Neural progenitor cell (in vitro differentiated cells): ENCODE measurements around the gene PTGDS. TPM values are rescaled to one million over a fixed set of nuclear protein-coding genes. Genes with fewer than 3 reads are reported as not detected.

ENCODE experiments used
- DNase-seq: peaks from one replicate; pipeline ENCODE4 v3.0.0-alpha.2; 2016; ENCODE audit warnings: low spot score
- H2AFZ ChIP-seq: fragments of 200-600 bp; sonication (generic); replicated peaks from 2 replicates; pipeline ENCODE4 v1.6.1; 2016; ENCODE audit warnings: antibody characterized with exemption
- H3F3A ChIP-seq: fragments of 200-600 bp; sonication (generic); 2 replicates; pipeline ENCODE4 v1.6.1; 2016; ENCODE audit warnings: antibody characterized with exemption, low read depth
- H3K27ac ChIP-seq: fragments of 200-600 bp; sonication (generic); 2 replicates; pipeline ENCODE4 v1.5.1; 2016; ENCODE audit warnings: mild to moderate bottlenecking
- H3K27me3 ChIP-seq: fragments of 200-600 bp; sonication (generic); 2 replicates; pipeline ENCODE4 v1.6.1; 2016; ENCODE audit warnings: mild to moderate bottlenecking, moderate library complexity
- H3K36me3 ChIP-seq: fragments of 200-600 bp; sonication (generic); 2 replicates; pipeline ENCODE4 v1.5.1; 2016
- H3K4me1 ChIP-seq: fragments of 200-600 bp; sonication (generic); 2 replicates; pipeline ENCODE4 v1.6.1; 2016; ENCODE audit warnings: mixed run types
- H3K4me2 ChIP-seq: fragments of 200-600 bp; sonication (generic); 2 replicates; pipeline ENCODE4 v1.6.1; 2016
- H3K4me3 ChIP-seq: fragments of 200-600 bp; sonication (generic); 2 replicates; pipeline ENCODE4 v1.5.1; 2016
- H3K79me2 ChIP-seq: fragments of 200-600 bp; sonication (generic); 2 replicates; pipeline ENCODE4 v1.6.1; 2016; ENCODE audit warnings: low read depth
- H3K9ac ChIP-seq: fragments of 200-600 bp; sonication (generic); 2 replicates; pipeline ENCODE4 v1.6.1; 2016
- H3K9me3 ChIP-seq: fragments of 200-600 bp; sonication (generic); 2 replicates; pipeline ENCODE4 v1.5.1; 2016; ENCODE audit warnings: low read depth
- H4K20me1 ChIP-seq: fragments of 200-600 bp; sonication (generic); 2 replicates; pipeline ENCODE4 v1.6.1; 2016; ENCODE audit warnings: low read depth
- H3K27ac Mint-ChIP-seq: 3 replicates; pipeline ENCODE4 v1.8.0; 2021; ENCODE audit warnings: mixed read lengths
- H3K27me3 Mint-ChIP-seq: 2 replicates; pipeline ENCODE4 v1.8.0; 2022; ENCODE audit warnings: low read depth, mild to moderate bottlenecking, inconsistent platforms, moderate library complexity, mixed read lengths; ENCODE audit not compliant: insufficient read depth
- H3K36me3 Mint-ChIP-seq: 3 replicates; pipeline ENCODE4 v1.8.0; 2021; ENCODE audit warnings: mixed read lengths
- H3K4me1 Mint-ChIP-seq: 3 replicates; pipeline ENCODE4 v1.8.0; 2021; ENCODE audit warnings: mixed read lengths
- H3K4me3 Mint-ChIP-seq: 3 replicates; pipeline ENCODE4 v1.8.0; 2021; ENCODE audit warnings: mild to moderate bottlenecking, moderate library complexity, mixed read lengths
- H3K9me3 Mint-ChIP-seq: 3 replicates; pipeline ENCODE4 v1.8.0; 2020; ENCODE audit warnings: mixed read lengths
- CTCF ChIP-seq: fragments of 200-600 bp; sonication (generic); IDR thresholded peaks from 2 replicates; pipeline ENCODE4 v1.5.1; 2017; ENCODE audit warnings: antibody characterized with exemption, mild to moderate bottlenecking
- EZH2 ChIP-seq: fragments of 200-600 bp; sonication (generic); IDR thresholded peaks from 2 replicates; pipeline ENCODE4 v1.6.1; 2017; ENCODE audit warnings: antibody characterized with exemption, mild to moderate bottlenecking, moderate library complexity
- EZH2phosphoT487 ChIP-seq: fragments of 200-600 bp; sonication (generic); IDR thresholded peaks from 2 replicates; pipeline ENCODE4 v1.6.1; 2017; ENCODE audit warnings: antibody characterized with exemption
- total RNA-seq: library from RNA; depleted of rRNA; stranded (reverse); fragments of >200 nt; gene quantifications from 2 replicates; pipeline ENCODE4 v1.2.3, GENCODE V29; 2015; ENCODE audit warnings: low replicate concordance

The PTGDS gene
- total RNA-seq, 1 donor from 2014 or later, result not detected

GRCh38 chr9:137020771-137021567 lies 43.7 kb downstream of the PTGDS start:
- H3K27ac ChIP-seq, result no peak overlapping the region

GRCh38 chr9:137021568-137021978 lies 44.3 kb downstream of the PTGDS start:
- TF ChIP-seq EZH2phosphoT487 (no peak), EZH2 (no peak), CTCF (no peak)
- peaks cover 4% of the 10 kb centered on the region for H3K36me3 Mint-ChIP-seq

More at GRCh38 chr9:137020771-137021567, 43.7 kb downstream of the PTGDS start:
- Mint-ChIP-seq H3K4me1 (peaks cover 4% of the 10 kb centered on the region), H3K9me3 (no peaks in the 10 kb centered on the region), H3K4me3 (no peak overlapping the region), H3K27ac (no peak overlapping the region), H3K27me3 (peaks cover 3% of the 10 kb centered on the region), H3K36me3 (peaks cover 4% of the 10 kb centered on the region)
- Histone ChIP-seq H3K4me3 (no peak overlapping the region), H4K20me1 (peaks cover 8% of the 10 kb centered on the region), H3K9ac (no peak overlapping the region), H3K36me3 (no peaks in the 10 kb centered on the region), H3K79me2 (no peaks in the 10 kb centered on the region), H3K27me3 (no peaks in the 10 kb centered on the region), H2AFZ (no peak overlapping the region), H3K4me2 (no peak overlapping the region), H3K9me3 (no peaks in the 10 kb centered on the region), H3F3A (peaks cover 7% of the 10 kb centered on the region), H3K4me1 (peaks cover 17% of the 10 kb centered on the region)
- no peak for DNase-seq
- TF ChIP-seq CTCF (no peak), EZH2 (no peak)

GRCh38 chr9:137021979-137022661 lies 44.8 kb downstream of the PTGDS start:
- H3F3A ChIP-seq, result peaks cover 11% of the 10 kb centered on the region
- Mint-ChIP-seq H3K9me3 (no peaks in the 10 kb centered on the region), H3K27me3 (peaks cover 3% of the 10 kb centered on the region), H3K27ac (no peak overlapping the region), H3K4me3 (no peak overlapping the region), H3K36me3 (no peaks in the 10 kb centered on the region), H3K4me1 (peaks cover 5% of the 10 kb centered on the region)
- TF ChIP-seq EZH2phosphoT487 (no peak), EZH2 (no peak), CTCF (no peak)
- H2AFZ ChIP-seq, result no peak overlapping the region
- peaks cover 19% of the 10 kb centered on the region for H3K4me1 ChIP-seq
- no peak overlapping the region for H3K27ac ChIP-seq
- H4K20me1 ChIP-seq, result peaks cover 13% of the 10 kb centered on the region
- H3K79me2 ChIP-seq, result no peaks in the 10 kb centered on the region
- no peak overlapping the region for H3K4me3 ChIP-seq
- H3K4me2 ChIP-seq, result no peak overlapping the region
- no peaks in the 10 kb centered on the region for H3K9me3 ChIP-seq
- DNase-seq, result peak; percentile 78
- peaks cover 7% of the 10 kb centered on the region for H3K27me3 ChIP-seq
- no peak overlapping the region for H3K9ac ChIP-seq
- no peaks in the 10 kb centered on the region for H3K36me3 ChIP-seq

More at GRCh38 chr9:137021568-137021978, 44.3 kb downstream of the PTGDS start:
- no peak overlapping the region for H3K4me2 ChIP-seq
- no peak overlapping the region for H3K27ac ChIP-seq
- no peak overlapping the region for H3K4me3 Mint-ChIP-seq
- peaks cover 17% of the 10 kb centered on the region for H3K4me1 ChIP-seq
- peaks cover 1% of the 10 kb centered on the region for H3K27me3 ChIP-seq
- H3K9ac ChIP-seq, result no peak overlapping the region
- peaks cover 4% of the 10 kb centered on the region for H3K4me1 Mint-ChIP-seq
- no peak overlapping the region for H3K4me3 ChIP-seq
- no peak overlapping the region for H3K27ac Mint-ChIP-seq
- no peaks in the 10 kb centered on the region for H3K9me3 ChIP-seq
- no peak for DNase-seq
- H3K27me3 Mint-ChIP-seq, result peaks cover 3% of the 10 kb centered on the region
- no peak overlapping the region for H2AFZ ChIP-seq
- H4K20me1 ChIP-seq, result peaks cover 12% of the 10 kb centered on the region
- H3K79me2 ChIP-seq, result no peaks in the 10 kb centered on the region
- no peaks in the 10 kb centered on the region for H3K9me3 Mint-ChIP-seq
- peaks cover 7% of the 10 kb centered on the region for H3F3A ChIP-seq
- H3K36me3 ChIP-seq, result no peaks in the 10 kb centered on the region
